ENCODE results near the gene NFATC2IP.
"Not testable (repeated sequence)": the region's sequence is repeated elsewhere in the genome, so short reads cannot be mapped to it uniquely, and the experiment has no call there.

Gene NFATC2IP

DNA sequence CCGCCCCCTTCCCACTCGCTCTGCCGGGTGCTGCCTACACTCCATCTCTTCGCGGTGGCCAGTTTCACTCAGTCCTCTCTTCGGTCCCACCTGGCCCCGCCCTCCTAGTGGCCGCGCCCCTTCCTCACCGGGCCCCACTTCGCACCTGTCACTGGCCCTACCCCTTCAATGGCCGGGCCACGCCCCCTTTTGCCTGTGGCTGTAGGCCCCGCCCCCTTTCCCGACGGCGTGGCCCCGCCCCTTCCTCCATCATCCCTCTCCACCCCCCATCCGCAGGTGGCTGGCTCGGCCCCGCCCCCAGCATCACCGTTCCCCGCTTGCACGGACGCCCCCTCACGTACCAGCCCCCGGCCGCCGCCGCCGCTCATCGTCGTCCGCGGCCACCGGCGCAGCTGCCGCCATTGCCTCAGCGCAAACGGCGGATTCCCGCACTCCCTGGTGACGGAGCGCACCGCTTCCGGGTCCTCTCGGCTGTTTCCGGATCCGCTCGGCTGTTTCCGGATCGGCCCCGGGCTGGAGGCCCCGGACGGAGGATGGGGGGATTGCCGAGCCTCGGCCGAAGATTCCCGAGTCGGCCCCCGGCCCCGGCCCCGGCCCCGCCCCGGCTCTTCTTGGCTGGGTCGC, 25.9 kb upstream of the NFATC2IP start, which contains the start of gene RABEP2:
TSS of gene RABEP2 (minus strand) at position 477 of the 624 bp plus-strand sequence. CDS start at position 402, 75 bp downstream.
- Histone ChIP-seq H3K9me3 (ENCODE audit: control insufficient read depth, low read length) (no peaks in the 10 kb centered on the region), H3K9ac (peak within 1 kb of the TSS; percentile 73), H3K4me1 (peaks cover 15% of the 10 kb centered on the region), H3K79me2 (peaks cover 3% of the 10 kb centered on the region), H3K27me3 (ENCODE audit: control insufficient read depth, insufficient read depth, low read length) (no peaks in the 10 kb centered on the region), H3K36me3 (ENCODE audit: control insufficient read depth, insufficient read depth, low read length) (no peaks in the 10 kb centered on the region), H3K4me3 (ENCODE audit: low read depth, low read length) (peak within 1 kb of the TSS; percentile 94), H3K4me2 (ENCODE audit: low read length) (peak within 1 kb of the TSS; percentile 96), H3K27ac (peak within 1 kb of the TSS; percentile 95), H2AFZ (peak within 1 kb of the TSS; percentile 87)
- no peak for TF ChIP-seq CTCF (IDR thresholded peaks at IDR 0.05)

DNA sequence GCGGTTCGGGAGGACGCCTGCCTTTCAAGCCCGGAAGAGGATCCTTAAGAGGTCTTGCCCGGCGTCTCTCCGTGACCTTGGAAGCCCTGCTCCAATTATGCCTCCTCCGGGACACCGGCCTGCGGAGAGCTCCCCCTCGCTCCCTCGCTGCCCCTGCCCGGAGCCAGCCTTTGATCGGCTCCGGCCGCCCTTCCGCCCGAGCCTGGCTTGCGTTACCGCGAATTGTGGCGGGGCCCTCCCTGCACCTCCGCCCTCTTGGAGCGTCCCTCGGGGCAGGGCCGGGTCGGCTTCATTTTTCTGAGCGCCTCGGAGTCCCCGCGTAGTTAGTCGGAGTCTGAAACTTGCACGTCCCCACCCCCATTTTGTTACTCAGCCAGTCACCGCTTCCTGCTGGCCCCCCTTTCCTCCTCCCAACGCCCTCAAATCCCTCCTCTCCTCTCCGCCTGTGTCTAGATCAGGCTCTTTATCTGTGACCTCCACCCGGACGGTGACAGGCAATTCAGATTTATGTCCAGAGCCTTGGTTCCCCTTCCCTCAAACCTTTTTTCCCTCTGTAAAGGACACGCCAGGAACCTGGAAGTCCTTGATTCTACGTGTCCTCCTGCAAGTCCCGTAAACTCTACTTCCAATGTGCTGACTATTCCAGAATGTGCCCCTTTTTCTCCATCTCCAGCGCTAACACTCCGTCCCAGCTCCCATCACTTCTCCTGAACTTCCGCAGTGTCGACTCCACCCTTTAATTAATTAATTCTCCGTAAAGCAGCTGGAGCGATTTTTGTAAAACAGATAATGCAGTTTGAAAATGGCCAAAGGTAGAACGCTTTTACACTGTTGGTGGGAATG, 25.1 kb upstream of the NFATC2IP start:
- Histone ChIP-seq H3K4me3 (ENCODE audit: low read depth, low read length) (peak overlapping the region; percentile 94), H3K79me2 (peaks cover 3% of the 10 kb centered on the region), H3K9ac (peak overlapping the region; percentile 73), H3K4me1 (peaks cover 15% of the 10 kb centered on the region), H2AFZ (peak overlapping the region; percentile 87), H3K27me3 (ENCODE audit: control insufficient read depth, insufficient read depth, low read length) (no peaks in the 10 kb centered on the region), H3K4me2 (ENCODE audit: low read length) (peak overlapping the region; percentile 96), H3K27ac (peak overlapping the region; percentile 95), H3K9me3 (ENCODE audit: control insufficient read depth, low read length) (no peaks in the 10 kb centered on the region), H3K36me3 (ENCODE audit: control insufficient read depth, insufficient read depth, low read length) (no peaks in the 10 kb centered on the region)
- TF ChIP-seq CTCF (IDR thresholded peaks at IDR 0.05), result no peak

DNA sequence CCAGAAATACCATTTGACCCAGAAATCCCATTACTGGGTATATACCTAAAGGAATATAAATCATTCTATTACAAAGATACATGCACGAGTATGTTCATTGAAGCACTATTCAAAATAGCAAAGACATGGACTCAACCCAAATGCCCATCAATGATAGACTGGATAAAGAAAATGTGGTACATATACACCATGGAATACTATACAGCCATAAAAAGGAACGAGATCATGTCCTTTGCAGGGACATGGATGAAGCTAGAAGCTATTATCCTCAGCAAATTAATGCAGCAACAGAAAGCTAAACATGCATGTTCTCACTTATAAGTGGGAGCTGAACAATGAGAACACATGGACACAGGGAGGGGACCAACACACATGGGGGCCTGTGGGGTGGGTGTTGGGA, 24.5 kb upstream of the NFATC2IP start:
- not testable (repeated sequence) for H3K9ac ChIP-seq

DNA sequence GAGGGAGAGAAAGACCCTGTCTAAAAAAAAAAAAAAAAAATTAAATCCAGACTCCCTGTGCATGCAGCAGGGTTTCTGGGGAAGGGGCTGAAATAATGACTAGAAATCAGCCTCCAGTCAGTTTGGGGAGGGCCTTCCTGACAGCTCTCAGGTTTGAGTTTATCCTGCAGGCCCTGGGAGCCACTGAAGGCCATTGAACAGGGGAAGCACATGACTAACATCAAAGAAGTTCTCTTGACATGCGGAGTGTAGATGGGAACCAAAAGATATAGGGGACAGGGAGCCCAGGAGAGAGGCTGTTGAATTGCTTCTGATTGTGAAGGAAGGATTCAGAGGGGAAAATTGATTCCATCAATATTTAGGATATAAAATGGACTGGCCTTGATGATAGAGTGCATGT, 22.9 kb upstream of the NFATC2IP start:
- H3K36me3 ChIP-seq (ENCODE audit: control insufficient read depth, insufficient read depth, low read length), result no peaks in the 10 kb centered on the region
- no peak overlapping the region for H3K27ac ChIP-seq
- H3K79me2 ChIP-seq, result no peaks in the 10 kb centered on the region
- H3K9me3 ChIP-seq (ENCODE audit: control insufficient read depth, low read length), result no peaks in the 10 kb centered on the region
- no peak for TF ChIP-seq CTCF (IDR thresholded peaks at IDR 0.05)
- no peak overlapping the region for H3K4me3 ChIP-seq (ENCODE audit: low read depth, low read length)
- peaks cover 15% of the 10 kb centered on the region for H3K4me1 ChIP-seq
- H2AFZ ChIP-seq, result no peak overlapping the region
- H3K9ac ChIP-seq, result no peak overlapping the region
- H3K27me3 ChIP-seq (ENCODE audit: control insufficient read depth, insufficient read depth, low read length), result no peaks in the 10 kb centered on the region
- no peak overlapping the region for H3K4me2 ChIP-seq (ENCODE audit: low read length)

More for the DNA sequence above, 24.5 kb upstream of the NFATC2IP start:
- Histone ChIP-seq H3K4me3 (ENCODE audit: low read depth, low read length) (peak overlapping the region; percentile 94), H3K4me2 (ENCODE audit: low read length) (peak overlapping the region; percentile 96), H3K4me1 (peaks cover 15% of the 10 kb centered on the region), H2AFZ (peak overlapping the region; percentile 87), H3K27ac (peak overlapping the region; percentile 95)
- not testable (repeated sequence) for H3K27me3 ChIP-seq (ENCODE audit: control insufficient read depth, insufficient read depth, low read length); H3K9me3 ChIP-seq (ENCODE audit: control insufficient read depth, low read length); H3K79me2 ChIP-seq; H3K36me3 ChIP-seq (ENCODE audit: control insufficient read depth, insufficient read depth, low read length)

DNA sequence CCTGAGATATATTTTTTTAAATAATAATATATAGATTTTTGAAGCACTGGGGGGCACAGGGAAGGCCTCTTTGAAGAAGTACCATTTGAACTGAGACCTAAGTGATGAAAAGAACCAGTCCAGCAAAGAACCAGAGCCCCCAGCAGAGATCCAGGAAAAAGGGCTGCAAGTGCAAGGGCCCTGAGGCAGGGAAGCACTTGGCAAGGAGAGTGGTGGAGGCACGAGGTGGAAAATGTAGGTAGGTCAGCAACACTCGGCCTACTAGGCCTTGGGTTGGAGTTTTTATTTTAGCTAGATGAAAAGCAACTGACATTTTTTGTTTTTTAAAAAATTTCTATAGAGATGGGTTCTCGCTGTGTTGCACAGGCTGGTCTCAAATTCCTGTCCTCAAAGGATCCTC, 20.5 kb upstream of the NFATC2IP start:
- H3K9ac ChIP-seq, result no peak overlapping the region

More for the DNA sequence above, 20.5 kb upstream of the NFATC2IP start:
- H3K4me3 ChIP-seq (ENCODE audit: low read depth, low read length), result no peak overlapping the region
- no peaks in the 10 kb centered on the region for H3K9me3 ChIP-seq (ENCODE audit: control insufficient read depth, low read length)
- TF ChIP-seq CTCF (IDR thresholded peaks at IDR 0.05), result no peak
- H2AFZ ChIP-seq, result no peak overlapping the region
- H3K27ac ChIP-seq, result no peak overlapping the region
- no peaks in the 10 kb centered on the region for H3K27me3 ChIP-seq (ENCODE audit: control insufficient read depth, insufficient read depth, low read length)
- peaks cover 2% of the 10 kb centered on the region for H3K4me1 ChIP-seq
- no peaks in the 10 kb centered on the region for H3K36me3 ChIP-seq (ENCODE audit: control insufficient read depth, insufficient read depth, low read length)
- no peak overlapping the region for H3K4me2 ChIP-seq (ENCODE audit: low read length)
- no peaks in the 10 kb centered on the region for H3K79me2 ChIP-seq
